H1 (cell line): ENCODE results near the gene SECTM1. TPM values are rescaled to one million over a fixed set of nuclear protein-coding genes. Genes with fewer than 3 reads are reported as not detected.

ENCODE experiments used
- CTCF ChIA-PET: fragments of 300-600 bp; sonication (Branson Sonifier 250); formaldehyde crosslinking; loops from one replicate; lab custom pipeline; 2021; ENCODE audit not compliant: partially characterized antibody; lab: Charles Lee
- POLR2A ChIA-PET: fragments of 300-600 bp; sonication (Branson Sonifier 250); formaldehyde crosslinking; loops from one replicate; lab custom pipeline; 2021; ENCODE audit warnings: inconsistent platforms; ENCODE audit not compliant: partially characterized antibody; lab: Charles Lee
- DNase-seq, 2 experiments: peaks; one replicate each; pipeline versions ENCODE4 v3.0.0 to v3.0.0-alpha.2; 2010 to 2022; ENCODE audit warnings: low spot score in 2 of 2, low read depth in 1 of 2, mixed read lengths in 1 of 2
- FAIRE-seq: peaks from 2 replicates; lab custom pipeline; 2011; peaks lifted over from hg19 to GRCh38; lab: Jason Lieb, UNC
- H2AFZ ChIP-seq: 2 replicates; pipeline ENCODE4 v1.8.1; 2012; ENCODE audit warnings: low read length, inconsistent platforms
- H2AK5ac ChIP-seq: 2 replicates; pipeline ENCODE4 v1.6.1; 2013; ENCODE audit warnings: low read depth, low read length
- H2BK120ac ChIP-seq: replicated peaks from 2 replicates; pipeline ENCODE3; 2013; ENCODE audit warnings: low read depth, low read length, inconsistent platforms
- H2BK12ac ChIP-seq: 2 replicates; pipeline ENCODE4 v1.6.1; 2013; ENCODE audit warnings: low read depth, low read length
- H2BK15ac ChIP-seq: 2 replicates; pipeline ENCODE4 v1.6.1; 2013; ENCODE audit warnings: low read length
- H2BK20ac ChIP-seq: 2 replicates; pipeline ENCODE4 v1.6.1; 2013; ENCODE audit warnings: low read length
- H2BK5ac ChIP-seq: 2 replicates; pipeline ENCODE4 v1.6.1; 2013; ENCODE audit warnings: low read depth, low read length
- H3K14ac ChIP-seq: 2 replicates; pipeline ENCODE4 v1.6.1; 2013; ENCODE audit warnings: inconsistent platforms; ENCODE audit not compliant: insufficient read length
- H3K18ac ChIP-seq: 2 replicates; pipeline ENCODE4 v1.6.1; 2013; ENCODE audit warnings: low read length; ENCODE audit errors: extremely low read depth
- H3K23ac ChIP-seq: 2 replicates; pipeline ENCODE4 v1.6.1; 2013; ENCODE audit warnings: inconsistent platforms; ENCODE audit not compliant: insufficient read length
- H3K23me2 ChIP-seq: 2 replicates; pipeline ENCODE4 v1.6.1; 2013; ENCODE audit warnings: low read depth, low read length
- H3K27ac ChIP-seq: 2 replicates; pipeline ENCODE4 v1.6.1; 2011; ENCODE audit warnings: low read depth, low read length, inconsistent platforms
- H3K27me3 ChIP-seq, 4 experiments: replicated peaks in 1 of 4; 1 replicate in 1 of 4; 2 replicates in 3 of 4; pipeline versions ENCODE4 v1.6.1 to v1.8.1; 2011 to 2013; ENCODE audit warnings: low read length in 3 of 4, mild to moderate bottlenecking in 3 of 4, inconsistent platforms in 2 of 4, mixed read lengths in 2 of 4, moderate library complexity in 1 of 4; ENCODE audit not compliant: control insufficient read depth in 3 of 4, insufficient read depth in 3 of 4; ENCODE audit errors: extremely low read depth in 1 of 4
- H3K36me3 ChIP-seq, 4 experiments: 2 replicates each; pipeline versions ENCODE4 v1.6.1 to v1.8.1; 2011 to 2013; ENCODE audit warnings: mild to moderate bottlenecking in 4 of 4, low read length in 3 of 4, moderate library complexity in 2 of 4, control low read depth in 1 of 4, inconsistent platforms in 1 of 4; ENCODE audit not compliant: insufficient read depth in 4 of 4, control insufficient read depth in 2 of 4
- H3K4ac ChIP-seq: replicated peaks from 2 replicates; pipeline ENCODE3; 2013; ENCODE audit warnings: low read length, low read depth, mixed read lengths, inconsistent platforms; ENCODE audit not compliant: insufficient read length
- H3K4me1 ChIP-seq, 4 experiments: replicated peaks in 1 of 4; 1 replicate in 1 of 4; 2 replicates in 3 of 4; pipeline versions ENCODE4 v1.6.1 to v1.8.1; 2011 to 2013; ENCODE audit warnings: low read length in 3 of 4, inconsistent platforms in 2 of 4, mixed read lengths in 1 of 4; ENCODE audit not compliant: insufficient read depth in 4 of 4, control insufficient read depth in 3 of 4
- H3K4me2 ChIP-seq, 2 experiments: 2 replicates each; pipeline versions ENCODE4 v1.6.1 to v1.8.1; 2011 to 2013; ENCODE audit warnings: low read depth in 2 of 2, low read length in 2 of 2, control low read depth in 1 of 2, inconsistent platforms in 1 of 2, mild to moderate bottlenecking in 1 of 2; ENCODE audit not compliant: insufficient read depth in 1 of 2
- H3K4me3 ChIP-seq, 4 experiments: fragments of 200-600, 300-600 bp in 1 of 4; sonication (generic), shearing (Covaris generic), sonication (Bioruptor Twin) in 1 of 4; 2 replicates each; pipeline versions ENCODE4 v1.5.1 to v1.8.1; 2011 to 2016; ENCODE audit warnings: low read length in 4 of 4, low read depth in 3 of 4, control low read depth in 2 of 4, inconsistent platforms in 2 of 4, mild to moderate bottlenecking in 2 of 4, mixed read lengths in 1 of 4, moderate library complexity in 1 of 4; ENCODE audit not compliant: insufficient read depth in 2 of 4; ENCODE audit errors: extremely low read depth in 1 of 4
- H3K56ac ChIP-seq: replicated peaks from 2 replicates; pipeline ENCODE3; 2013; ENCODE audit warnings: low read depth, mild to moderate bottlenecking, mixed read lengths, low read length, inconsistent platforms; ENCODE audit not compliant: insufficient read length
- H3K79me1 ChIP-seq: 2 replicates; pipeline ENCODE4 v1.6.1; 2013; ENCODE audit warnings: low read depth, low read length, control low read depth
- H3K79me2 ChIP-seq, 2 experiments: 2 replicates each; pipeline versions ENCODE4 v1.6.1 to v1.8.1; 2012 to 2013; ENCODE audit warnings: low read length in 2 of 2, mild to moderate bottlenecking in 2 of 2, inconsistent platforms in 1 of 2; ENCODE audit not compliant: insufficient read depth in 2 of 2, control insufficient read depth in 1 of 2
- H3K9ac ChIP-seq, 4 experiments: replicated peaks in 1 of 4; 1 replicate in 1 of 4; 2 replicates in 3 of 4; pipeline versions ENCODE4 v1.6.1 to v1.8.1; 2011 to 2013; ENCODE audit warnings: low read depth in 3 of 4, low read length in 3 of 4, control low read depth in 2 of 4, mild to moderate bottlenecking in 2 of 4, moderate library complexity in 2 of 4, inconsistent platforms in 1 of 4; ENCODE audit errors: extremely low read depth in 1 of 4
- H3K9me3 ChIP-seq, 2 experiments: 2 replicates each; pipeline versions ENCODE4 v1.6.1 to v1.8.1; 2012 to 2013; ENCODE audit warnings: mild to moderate bottlenecking in 2 of 2, moderate library complexity in 2 of 2, control low read depth in 1 of 2, inconsistent platforms in 1 of 2, low read depth in 1 of 2, low read length in 1 of 2, mixed read lengths in 1 of 2; ENCODE audit not compliant: insufficient read depth in 2 of 2
- H4K20me1 ChIP-seq, 2 experiments: replicated peaks in 1 of 2; 2 replicates each; pipeline versions ENCODE3 to v1.8.1; 2011 to 2013; ENCODE audit warnings: inconsistent platforms in 2 of 2, low read length in 2 of 2, mild to moderate bottlenecking in 1 of 2; ENCODE audit not compliant: insufficient read depth in 2 of 2, control insufficient read depth in 1 of 2
- H4K5ac ChIP-seq: 2 replicates; pipeline ENCODE4 v1.6.1; 2013; ENCODE audit warnings: low read length, low read depth, mixed read lengths, inconsistent platforms; ENCODE audit not compliant: insufficient read length
- H4K8ac ChIP-seq: 2 replicates; pipeline ENCODE4 v1.8.0; 2013; ENCODE audit warnings: mild to moderate bottlenecking, moderate library complexity, low read length, inconsistent platforms; ENCODE audit not compliant: insufficient read depth; ENCODE audit errors: extremely low read depth
- H4K91ac ChIP-seq: replicated peaks from 2 replicates; pipeline ENCODE3; 2013; ENCODE audit warnings: low read length, mixed read lengths, inconsistent platforms; ENCODE audit not compliant: insufficient read length
- JUND ChIP-seq: IDR thresholded peaks from 2 replicates; pipeline ENCODE4 v1.6.1; 2011; ENCODE audit warnings: mild to moderate bottlenecking, improper control_type of control experiment, low read length
- KDM4A ChIP-seq: IDR thresholded peaks from one replicate; pipeline ENCODE4 v1.7.1; 2012; ENCODE audit warnings: low read depth, mild to moderate bottlenecking, moderate library complexity, low read length, inconsistent platforms; ENCODE audit not compliant: severe bottlenecking
- WGBS, 2 experiments: shearing (Covaris generic) in 1 of 2; methylation state at CpG; one replicate each; pipeline versions ENCODE4 v1.1.6 to v1.1.7; 2013 to 2015; ENCODE audit warnings: low lambda C conversion rate in 2 of 2, mixed read lengths in 2 of 2, inconsistent platforms in 1 of 2, low coverage in 1 of 2, missing lambda C conversion rate in 1 of 2; ENCODE audit not compliant: insufficient replicate concordance in 2 of 2, insufficient coverage in 1 of 2, insufficient read length in 1 of 2; ENCODE audit errors: extremely low coverage in 1 of 2, missing lambda C conversion rate in 1 of 2; 5-methylcytosine and 5-hydroxymethylcytosine counted together
- polyA plus RNA-seq, 7 experiments: library from polyadenylated mRNA; depleted of rRNA in 3 of 7; stranded (reverse) in 5 of 7; unstranded in 2 of 7; fragments of >200 nt in 5 of 7; fragments of 200-250 nt in 2 of 7; gene quantifications; 1 replicate in 5 of 7; 2 replicates in 1 of 7; 4 replicates in 1 of 7; pipeline versions ENCODE4 v1.2.1 to v1.2.3, GENCODE V29; 2011 to 2013; ENCODE audit warnings: missing spikeins in 2 of 7, mixed read lengths in 2 of 7
- total RNA-seq: library from RNA; stranded (reverse); fragmentation: NEBNext Ultra II Directional; extraction: Animal tissue kit (Norgen Biotek cat#: 25700); gene quantifications from 2 replicates; pipeline ENCODE4 v1.2.1, GENCODE V29; 2021
- TF ChIP-seq, protein P1 (sequence below): IDR thresholded peaks from 2 replicates; pipeline ENCODE4 v1.6.1; 2012; ENCODE audit warnings: low read length, inconsistent platforms

The SECTM1 gene
- total and polyA plus RNA-seq, 2 of the 8 experiments (the other 6 are each of a cell fraction or from before 2014, with no cell fraction given) = 0.20 to 0.65 TPM

DNA sequence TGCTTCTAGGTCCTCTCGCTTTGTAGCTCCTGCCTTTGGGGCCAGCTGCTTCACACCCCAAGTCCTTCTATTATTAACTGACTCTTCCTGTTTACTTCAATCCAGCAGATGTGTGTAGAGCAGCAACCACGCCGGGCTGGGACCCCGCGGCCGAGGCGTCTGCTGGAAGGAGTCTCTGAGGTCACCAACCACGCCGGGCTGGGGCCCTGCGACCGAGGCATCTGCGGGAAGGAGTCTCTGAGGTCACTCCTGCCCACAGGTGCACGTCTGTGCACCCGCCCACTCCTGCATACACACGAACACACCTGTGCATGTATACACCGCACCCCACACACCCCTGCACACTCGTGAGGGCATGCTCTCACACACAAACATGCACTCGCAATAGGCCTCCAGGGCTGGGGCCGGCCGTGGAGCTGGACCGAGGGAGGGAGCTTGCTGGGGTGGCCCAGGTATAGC is 17.7 kb upstream of the SECTM1 start:
- H2AK5ac ChIP-seq = no peak overlapping the region
- no peak overlapping the region for H2BK15ac ChIP-seq
- no peak overlapping the region for H3K27ac ChIP-seq
- H3K18ac ChIP-seq = no peak overlapping the region
- POLR2A ChIA-PET = no interaction called here
- no peak overlapping the region for H3K4me2 ChIP-seq
- CTCF ChIA-PET = interaction anchor here (0.6 to 2.3 kb wide), 24 partner anchors 12 to 1270 kb away, joined by 3 to 9 read pairs (median 4); no protein-coding TSS in a partner anchor
- 75% methylated on average over 21 of the region's 21 CpGs; no CpG with 5 or more reads in 1 of the 2 experiments for WGBS, 2 experiments
- no peaks in the 10 kb centered on the region for H3K9me3 ChIP-seq
- no peaks in the 10 kb centered on the region for H3K79me1 ChIP-seq
- H3K36me3 ChIP-seq = no peaks in the 10 kb centered on the region
- H3K79me2 ChIP-seq = no peaks in the 10 kb centered on the region
- H3K27me3 ChIP-seq = no peaks in the 10 kb centered on the region
- H4K91ac ChIP-seq = peak overlapping the region; percentile 65
- no peak overlapping the region for H3K56ac ChIP-seq
- peak overlapping the region; percentile 59 for H4K8ac ChIP-seq
- peak overlapping the region; percentile 85 for H3K4ac ChIP-seq
- DNase-seq = no peak
- H4K5ac ChIP-seq = no peak overlapping the region
- H3K14ac ChIP-seq = no peak overlapping the region
- no peak for TF ChIP-seq KDM4A
- TF ChIP-seq, protein P1, sequence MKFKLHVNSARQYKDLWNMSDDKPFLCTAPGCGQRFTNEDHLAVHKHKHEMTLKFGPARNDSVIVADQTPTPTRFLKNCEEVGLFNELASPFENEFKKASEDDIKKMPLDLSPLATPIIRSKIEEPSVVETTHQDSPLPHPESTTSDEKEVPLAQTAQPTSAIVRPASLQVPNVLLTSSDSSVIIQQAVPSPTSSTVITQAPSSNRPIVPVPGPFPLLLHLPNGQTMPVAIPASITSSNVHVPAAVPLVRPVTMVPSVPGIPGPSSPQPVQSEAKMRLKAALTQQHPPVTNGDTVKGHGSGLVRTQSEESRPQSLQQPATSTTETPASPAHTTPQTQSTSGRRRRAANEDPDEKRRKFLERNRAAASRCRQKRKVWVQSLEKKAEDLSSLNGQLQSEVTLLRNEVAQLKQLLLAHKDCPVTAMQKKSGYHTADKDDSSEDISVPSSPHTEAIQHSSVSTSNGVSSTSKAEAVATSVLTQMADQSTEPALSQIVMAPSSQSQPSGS = no peak
- TF ChIP-seq JUND = no peak
- H4K20me1 ChIP-seq = no peaks in the 10 kb centered on the region
- H2BK20ac ChIP-seq = no peak overlapping the region
- no peak overlapping the region for H2BK5ac ChIP-seq
- H3K9ac ChIP-seq = no peak overlapping the region
- no peaks in the 10 kb centered on the region; a peak in 1 of 7 replicates for H3K4me1 ChIP-seq
- no peak for FAIRE-seq
- H2AFZ ChIP-seq = no peak overlapping the region
- no peak overlapping the region for H2BK12ac ChIP-seq
- H3K23ac ChIP-seq = no peak overlapping the region
- no peak overlapping the region for H2BK120ac ChIP-seq
- no peak overlapping the region for H3K4me3 ChIP-seq
- H3K23me2 ChIP-seq = no peaks in the 10 kb centered on the region
